WTC11 (cell line): ENCODE measurements around the gene LEFTY1. TPM values are rescaled to one million over a fixed set of nuclear protein-coding genes. Genes with fewer than 3 reads are reported as not detected.

Source experiments
- ATAC-seq: fragments of 200-7000 bp; cut with Tn5 transposase; 2 replicates; pipeline ENCODE4 v1.10.0; 2021; ENCODE audit warnings: mild to moderate bottlenecking, moderate library complexity
- CTCF ChIA-PET: fragments of 300-600 bp; sonication (Branson Sonifier 250); formaldehyde crosslinking; loops from one replicate; lab custom pipeline; 2021; ENCODE audit warnings: antibody characterized with exemption; lab: Charles Lee
- POLR2A ChIA-PET: fragments of 350-600 bp; sonication (Branson Sonifier 250); formaldehyde crosslinking; loops from one replicate; lab custom pipeline; 2021; ENCODE audit warnings: antibody characterized with exemption; lab: Charles Lee
- DNase-seq: peaks from one replicate; pipeline ENCODE4 v3.0.0; 2021; ENCODE audit warnings: low spot score
- H3K27ac Mint-ChIP-seq: 2 replicates; pipeline ENCODE4 v1.8.0; 2021; ENCODE audit warnings: mixed read lengths
- H3K27me3 Mint-ChIP-seq: 2 replicates; pipeline ENCODE4 v1.8.0; 2021; ENCODE audit warnings: low read depth, mild to moderate bottlenecking, moderate library complexity, mixed read lengths
- H3K36me3 Mint-ChIP-seq: 2 replicates; pipeline ENCODE4 v1.8.0; 2021; ENCODE audit warnings: mixed read lengths
- H3K4me1 Mint-ChIP-seq: 2 replicates; pipeline ENCODE4 v1.8.0; 2022; ENCODE audit warnings: mixed read lengths
- H3K4me3 Mint-ChIP-seq: 2 replicates; pipeline ENCODE4 v1.8.0; 2021; ENCODE audit warnings: mild to moderate bottlenecking, moderate library complexity, mixed read lengths
- H3K9me3 Mint-ChIP-seq: 2 replicates; pipeline ENCODE4 v1.8.0; 2021; ENCODE audit warnings: mixed read lengths
- AFF4 ChIP-seq: sonication (generic); formaldehyde crosslinking; IDR thresholded peaks from 2 replicates; pipeline ENCODE4 v1.8.1; 2023; ENCODE audit warnings: mild to moderate bottlenecking, missing genetic modification reagents, borderline replicate concordance
- AR ChIP-seq: fragments of 250-450 bp; sonication (Bioruptor Pico); IDR thresholded peaks from 2 replicates; pipeline ENCODE4 v1.9.0; 2021; ENCODE audit warnings: mild to moderate bottlenecking
- ARID4B ChIP-seq: sonication (generic); formaldehyde crosslinking; IDR thresholded peaks from 2 replicates; pipeline ENCODE4 v1.8.0; 2023; ENCODE audit warnings: missing genetic modification reagents, mild to moderate bottlenecking, borderline replicate concordance
- CREM ChIP-seq: sonication (generic); formaldehyde crosslinking; IDR thresholded peaks from 2 replicates; pipeline ENCODE4 v1.8.1; 2022; ENCODE audit warnings: mild to moderate bottlenecking, missing genetic modification reagents, moderate library complexity
- ETV6 ChIP-seq: sonication (generic); formaldehyde crosslinking; IDR thresholded peaks from 2 replicates; pipeline ENCODE4 v1.8.1; 2022; ENCODE audit warnings: mild to moderate bottlenecking, missing genetic modification reagents
- GTF2I ChIP-seq: fragments of 250-450 bp; sonication (Bioruptor Pico); conservative IDR thresholded peaks from 2 replicates; pipeline ENCODE4 v1.4.0; 2021; ENCODE audit warnings: mild to moderate bottlenecking
- HMGA2 ChIP-seq: fragments of 250-450 bp; sonication (Bioruptor Pico); IDR thresholded peaks from 2 replicates; pipeline ENCODE4 v1.4.0; 2021; ENCODE audit warnings: mild to moderate bottlenecking, moderate library complexity
- MYBL2 ChIP-seq: sonication (generic); formaldehyde crosslinking; IDR thresholded peaks from 2 replicates; pipeline ENCODE4 v1.8.1; 2023; ENCODE audit warnings: mild to moderate bottlenecking, moderate library complexity, missing genetic modification reagents
- NR1H2 ChIP-seq: sonication (generic); formaldehyde crosslinking; IDR thresholded peaks from 2 replicates; pipeline ENCODE4 v1.9.0; 2021; ENCODE audit warnings: mild to moderate bottlenecking, moderate library complexity, missing genetic modification reagents
- NR3C1 ChIP-seq: sonication (generic); formaldehyde crosslinking; conservative IDR thresholded peaks from 2 replicates; pipeline ENCODE4 v1.8.1; 2023; ENCODE audit warnings: low read depth, mild to moderate bottlenecking, missing genetic modification reagents
- SMAD3 ChIP-seq: sonication (generic); formaldehyde crosslinking; IDR thresholded peaks from 2 replicates; pipeline ENCODE4 v1.8.0; 2022; ENCODE audit warnings: missing genetic modification reagents, mild to moderate bottlenecking, borderline replicate concordance
- SOX15 ChIP-seq: fragments of 250-450 bp; sonication (Bioruptor Pico); IDR thresholded peaks from 2 replicates; pipeline ENCODE4 v1.9.0; 2021; ENCODE audit warnings: mild to moderate bottlenecking
- SP1 ChIP-seq: sonication (generic); formaldehyde crosslinking; conservative IDR thresholded peaks from 2 replicates; pipeline ENCODE4 v1.8.1; 2022; ENCODE audit warnings: missing genetic modification reagents
- TEAD4 ChIP-seq: sonication (generic); formaldehyde crosslinking; IDR thresholded peaks from 2 replicates; pipeline ENCODE4 v1.8.0; 2022; ENCODE audit warnings: mild to moderate bottlenecking, missing genetic modification reagents
- USF1 ChIP-seq: sonication (generic); formaldehyde crosslinking; IDR thresholded peaks from 2 replicates; pipeline ENCODE4 v1.8.0; 2022; ENCODE audit warnings: mild to moderate bottlenecking, missing genetic modification reagents
- USF2 ChIP-seq: sonication (generic); formaldehyde crosslinking; IDR thresholded peaks from 2 replicates; pipeline ENCODE4 v1.8.1; 2023; ENCODE audit warnings: mild to moderate bottlenecking, missing genetic modification reagents, moderate library complexity
- total RNA-seq: library from RNA; stranded (reverse); gene quantifications from 3 replicates; pipeline ENCODE4 v1.2.3, GENCODE V29; 2021

Gene LEFTY1
- total RNA-seq, 1 experiment from 2014 or later = 52.9 TPM

GRCh38 chr1:225850370-225850769 is 38.6 kb downstream of the LEFTY1 start:
- peaks cover 18% of the 10 kb centered on the region for H3K9me3 Mint-ChIP-seq
- H3K36me3 Mint-ChIP-seq = peaks cover 85% of the 10 kb centered on the region
- H3K27ac Mint-ChIP-seq = no peak overlapping the region
- H3K27me3 Mint-ChIP-seq = peaks cover 3% of the 10 kb centered on the region; the same call in 1 of the 2 replicates
- ChIA-PET CTCF (interaction anchor here (1.0 kb wide), 1 partner anchor 376 kb away, joined by 5 read pairs; no protein-coding TSS in a partner anchor), POLR2A (no interaction called here)
- H3K4me3 Mint-ChIP-seq = no peak overlapping the region
- DNase-seq = no peak
- no peak for TF ChIP-seq ARID4B (CRISPR knock-in tag)
- TF ChIP-seq SOX15 (CRISPR knock-in tag) = no peak
- no peak for TF ChIP-seq SP1 (CRISPR knock-in tag)
- TF ChIP-seq ETV6 = no peak
- no peak for TF ChIP-seq GTF2I (CRISPR knock-in tag)
- no peak for TF ChIP-seq MYBL2 (CRISPR knock-in tag)
- TF ChIP-seq NR3C1 (CRISPR knock-in tag) = no peak
- TF ChIP-seq AFF4 (CRISPR knock-in tag) = no peak
- no peak for TF ChIP-seq AR
- TF ChIP-seq CREM (CRISPR knock-in tag) = no peak
- no peak for TF ChIP-seq TEAD4
- TF ChIP-seq HMGA2 (CRISPR knock-in tag) = no peak
- TF ChIP-seq NR1H2 = no peak
- TF ChIP-seq USF2 (CRISPR knock-in tag) = no peak
- no peak for TF ChIP-seq SMAD3 (CRISPR knock-in tag)
- no peak for TF ChIP-seq USF1 (CRISPR knock-in tag)
- H3K4me1 Mint-ChIP-seq = peaks cover 6% of the 10 kb centered on the region
- no peak for ATAC-seq
